Nephron (organoid): ENCODE data around the gene UAP1L1.
"Not testable (repeated sequence)": the region's sequence is repeated elsewhere in the genome, so short reads cannot be mapped to it uniquely, and the experiment has no call there.

Experiments used
- H3K27ac Mint-ChIP-seq, 3 experiments: 2 replicates each; pipeline ENCODE4 v1.8.0; 2020; ENCODE audit warnings: mixed read lengths in 3 of 3, mild to moderate bottlenecking in 2 of 3, moderate library complexity in 1 of 3
- H3K27me3 Mint-ChIP-seq: 2 replicates; pipeline ENCODE4 v1.8.0; 2021; ENCODE audit warnings: low read depth, mild to moderate bottlenecking, moderate library complexity, mixed read lengths
- H3K36me3 Mint-ChIP-seq: 2 replicates; pipeline ENCODE4 v1.8.0; 2020; ENCODE audit warnings: low read depth, mixed read lengths
- H3K4me1 Mint-ChIP-seq: 2 replicates; pipeline ENCODE4 v1.8.0; 2020; ENCODE audit warnings: mixed read lengths
- H3K4me3 Mint-ChIP-seq, 3 experiments: 2 replicates each; pipeline ENCODE4 v1.8.0; 2020; ENCODE audit warnings: mild to moderate bottlenecking in 3 of 3, mixed read lengths in 3 of 3, moderate library complexity in 2 of 3
- H3K9me3 Mint-ChIP-seq: 2 replicates; pipeline ENCODE4 v1.8.0; 2020; ENCODE audit warnings: mixed read lengths
- TF ChIP-seq, protein P1 (sequence below), 3 experiments: fragments of 200-600 bp; sonication (generic); IDR thresholded peaks; one replicate each; pipeline ENCODE4 v1.5.0; 2021; ENCODE audit warnings: antibody characterized with exemption in 3 of 3; ENCODE audit not compliant: unreplicated experiment in 3 of 3

Gene UAP1L1

DNA sequence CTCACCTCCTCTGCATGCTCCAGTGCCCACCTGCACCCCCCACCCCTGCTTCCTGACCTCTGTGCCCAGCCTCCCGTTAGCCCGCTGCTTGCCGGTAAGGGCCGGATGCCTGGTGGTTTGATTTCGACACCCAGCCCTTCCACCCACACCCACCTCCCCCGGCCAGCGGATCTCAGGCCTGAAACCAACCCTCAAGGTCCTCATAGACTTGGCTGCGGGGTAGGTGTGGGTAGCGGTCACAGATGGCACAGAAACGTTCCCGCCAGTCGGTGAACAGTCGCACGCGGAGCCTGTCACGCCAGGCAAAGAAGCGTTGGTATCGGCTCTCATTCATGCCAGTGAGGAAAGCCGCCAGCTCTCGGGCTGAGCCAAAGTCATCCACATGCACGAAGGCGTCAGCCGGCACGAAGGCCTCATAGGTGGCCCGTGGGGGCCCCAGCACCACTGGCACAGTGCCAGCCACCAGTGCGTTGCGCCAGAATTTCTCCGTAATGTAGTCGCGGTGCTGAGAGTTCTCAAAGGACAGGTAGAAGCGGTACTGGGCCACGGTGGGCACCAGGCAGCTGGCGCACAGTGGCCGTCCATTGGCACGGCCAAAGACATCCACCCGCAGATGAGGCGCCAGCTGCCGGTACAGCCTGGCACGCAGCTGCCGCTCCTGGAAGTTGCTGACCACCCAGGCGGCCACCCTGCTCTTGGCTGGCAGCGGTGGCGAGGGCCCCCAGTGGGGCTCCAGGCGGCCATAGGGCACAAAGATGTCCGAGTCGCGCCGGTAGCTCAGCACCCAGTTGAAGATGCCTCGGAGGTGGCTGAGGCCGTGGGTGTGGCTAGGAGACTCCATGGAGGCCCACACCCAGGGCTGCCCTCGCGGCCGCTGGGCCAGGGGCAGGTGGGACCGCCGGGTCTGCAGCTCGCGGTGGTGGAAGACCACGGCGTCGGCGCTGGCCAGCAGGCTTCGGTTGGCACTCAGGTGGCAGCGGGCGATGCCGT, 46.5 kb upstream of the UAP1L1 start:
- Mint-ChIP-seq H3K36me3 (no peaks in the 10 kb centered on the region), H3K4me1 (no peaks in the 10 kb centered on the region), H3K9me3 (no peaks in the 10 kb centered on the region), H3K27me3 (peaks cover 3% of the 10 kb centered on the region), H3K4me3 (peak overlapping the region in 2 of 3 experiments; percentile 28 to 37), H3K27ac (no peak overlapping the region)
- TF ChIP-seq, protein P1, sequence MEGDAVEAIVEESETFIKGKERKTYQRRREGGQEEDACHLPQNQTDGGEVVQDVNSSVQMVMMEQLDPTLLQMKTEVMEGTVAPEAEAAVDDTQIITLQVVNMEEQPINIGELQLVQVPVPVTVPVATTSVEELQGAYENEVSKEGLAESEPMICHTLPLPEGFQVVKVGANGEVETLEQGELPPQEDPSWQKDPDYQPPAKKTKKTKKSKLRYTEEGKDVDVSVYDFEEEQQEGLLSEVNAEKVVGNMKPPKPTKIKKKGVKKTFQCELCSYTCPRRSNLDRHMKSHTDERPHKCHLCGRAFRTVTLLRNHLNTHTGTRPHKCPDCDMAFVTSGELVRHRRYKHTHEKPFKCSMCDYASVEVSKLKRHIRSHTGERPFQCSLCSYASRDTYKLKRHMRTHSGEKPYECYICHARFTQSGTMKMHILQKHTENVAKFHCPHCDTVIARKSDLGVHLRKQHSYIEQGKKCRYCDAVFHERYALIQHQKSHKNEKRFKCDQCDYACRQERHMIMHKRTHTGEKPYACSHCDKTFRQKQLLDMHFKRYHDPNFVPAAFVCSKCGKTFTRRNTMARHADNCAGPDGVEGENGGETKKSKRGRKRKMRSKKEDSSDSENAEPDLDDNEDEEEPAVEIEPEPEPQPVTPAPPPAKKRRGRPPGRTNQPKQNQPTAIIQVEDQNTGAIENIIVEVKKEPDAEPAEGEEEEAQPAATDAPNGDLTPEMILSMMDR (IDR thresholded peaks at IDR 0.05; ENCODE audit: unreplicated experiment in 3 of 3) = no peak

DNA sequence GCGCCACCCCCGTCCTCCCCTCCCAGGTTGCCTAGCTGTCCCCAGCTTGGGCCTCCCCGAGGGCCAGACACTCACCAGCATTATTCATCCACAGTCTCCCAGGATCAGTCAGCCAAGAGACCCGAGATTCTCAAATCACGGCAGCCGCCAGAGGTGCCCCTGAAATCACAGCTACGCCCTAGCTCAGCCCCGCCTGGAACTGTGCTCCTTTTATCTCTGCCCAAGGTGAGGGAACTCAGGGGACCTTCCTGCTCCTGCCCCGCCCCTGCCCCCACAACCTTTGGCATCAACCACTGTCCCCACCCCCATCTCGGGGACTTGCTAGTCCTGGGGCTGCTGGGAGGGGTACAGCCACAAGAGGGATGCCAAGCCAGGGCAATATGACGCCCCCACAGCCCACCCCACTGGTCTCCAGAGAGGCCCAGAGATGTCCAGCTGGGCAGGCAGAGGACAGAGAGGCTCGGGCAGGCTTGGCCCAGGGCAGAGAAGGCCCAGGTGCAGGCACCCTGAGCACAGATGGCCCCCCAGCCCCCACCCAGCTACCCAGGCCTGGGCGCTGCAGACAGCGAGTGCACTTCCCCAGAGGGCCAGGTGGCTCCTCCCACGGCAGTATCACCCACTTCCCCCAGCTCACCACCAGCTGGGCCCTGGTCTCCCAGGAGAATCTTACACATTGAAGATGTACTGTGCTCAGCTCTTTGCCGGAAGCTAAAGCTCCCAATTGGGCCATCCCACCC, 45.2 kb upstream of the UAP1L1 start, which contains the start of gene FUT7:
Gene FUT7 (minus strand): TSS at position 185 of the 737 bp plus-strand sequence. CDS start 97 bp downstream, at position 88.
- H3K9me3 Mint-ChIP-seq = no peaks in the 10 kb centered on the region
- H3K36me3 Mint-ChIP-seq = no peaks in the 10 kb centered on the region
- no peaks in the 10 kb centered on the region for H3K4me1 Mint-ChIP-seq
- no peak within 1 kb of the TSS for H3K4me3 Mint-ChIP-seq
- TF ChIP-seq, protein P1 (IDR thresholded peaks at IDR 0.05; ENCODE audit: unreplicated experiment in 3 of 3) = no peak
- no peak within 1 kb of the TSS for H3K27ac Mint-ChIP-seq
- peaks cover 3% of the 10 kb centered on the region for H3K27me3 Mint-ChIP-seq

DNA sequence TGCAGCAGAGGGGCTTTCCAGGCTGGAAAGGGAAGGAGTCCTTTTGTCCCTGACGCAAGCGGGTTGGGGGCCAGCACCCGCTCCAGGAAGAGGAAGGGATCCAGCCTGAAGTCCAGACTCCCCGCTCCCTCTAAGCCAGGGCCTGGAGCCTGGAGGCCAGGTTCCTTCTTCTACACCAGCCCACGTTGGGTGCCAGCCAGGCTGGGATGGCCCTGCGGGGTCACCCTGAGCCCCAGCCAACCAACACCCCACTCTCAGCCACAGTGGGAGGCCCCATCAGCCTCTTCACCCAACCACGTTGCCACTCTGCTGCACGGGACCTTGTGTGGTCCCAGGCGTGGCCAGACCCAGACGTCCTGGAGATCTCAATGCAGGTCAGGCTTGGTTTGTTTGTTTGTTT, 44.5 kb upstream of the UAP1L1 start:
- H3K4me3 Mint-ChIP-seq = no peak overlapping the region
- no peaks in the 10 kb centered on the region for H3K36me3 Mint-ChIP-seq
- no peaks in the 10 kb centered on the region for H3K9me3 Mint-ChIP-seq
- peaks cover 3% of the 10 kb centered on the region for H3K27me3 Mint-ChIP-seq
- H3K4me1 Mint-ChIP-seq = no peaks in the 10 kb centered on the region
- no peak overlapping the region for H3K27ac Mint-ChIP-seq
- TF ChIP-seq, protein P1 (IDR thresholded peaks at IDR 0.05; ENCODE audit: unreplicated experiment in 3 of 3) = no peak

DNA sequence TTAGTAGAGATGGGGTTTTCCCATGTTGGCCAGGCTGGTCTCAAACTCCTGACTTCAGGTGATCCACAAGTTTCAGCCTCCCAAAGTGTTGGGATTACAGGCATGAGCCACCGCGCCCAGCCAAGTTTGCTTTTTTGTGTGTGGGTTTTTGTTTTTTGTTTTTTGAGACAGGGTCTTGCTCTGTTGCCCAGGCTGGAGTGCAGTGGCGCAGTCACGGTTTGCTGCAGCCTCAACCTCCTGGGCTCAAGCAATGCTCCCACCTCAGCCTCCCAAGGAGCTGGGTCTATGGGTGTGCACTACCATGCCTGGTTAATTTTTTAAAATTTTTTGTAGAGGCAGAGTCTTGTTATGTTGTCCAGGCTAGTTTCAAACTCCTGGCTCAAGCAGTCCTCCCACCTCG, 43.8 kb upstream of the UAP1L1 start:
- H3K27ac Mint-ChIP-seq, H3K36me3 Mint-ChIP-seq, H3K9me3 Mint-ChIP-seq, H3K4me3 Mint-ChIP-seq, H3K27me3 Mint-ChIP-seq, H3K4me1 Mint-ChIP-seq: not testable (repeated sequence)

DNA sequence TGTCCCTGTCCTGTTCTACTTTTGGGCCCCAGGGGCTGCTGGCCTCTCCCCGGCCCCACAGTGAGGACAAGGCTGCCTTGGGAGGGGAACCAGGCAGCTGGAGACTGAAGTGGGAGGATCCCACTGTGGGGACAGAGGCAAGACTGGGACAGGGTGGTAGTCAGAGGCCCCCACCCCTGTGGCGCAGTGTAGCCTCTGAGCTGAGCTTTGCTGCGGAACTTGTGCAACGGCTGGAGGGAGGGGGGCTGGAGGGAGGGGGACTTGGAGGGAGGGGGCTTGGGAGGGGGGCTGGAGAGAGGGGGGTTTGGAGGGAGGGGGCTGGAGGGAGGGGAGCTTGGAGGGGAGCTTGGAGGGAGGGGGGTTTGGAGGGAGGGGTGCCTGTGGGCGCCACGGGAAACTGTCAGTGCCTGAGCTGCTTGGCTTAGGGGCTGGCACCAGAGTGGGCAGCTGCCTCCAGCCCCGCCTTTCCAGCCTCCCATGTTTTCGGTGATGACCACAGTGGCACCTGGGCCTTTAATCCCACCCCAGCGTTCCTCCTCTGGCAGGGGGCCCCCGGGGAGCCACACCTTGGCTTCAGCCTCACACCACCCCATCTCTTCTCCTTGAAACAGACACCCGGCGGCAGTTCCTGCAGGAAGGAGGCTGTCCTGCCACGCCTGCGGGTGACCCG, 43.1 kb upstream of the UAP1L1 start:
- no peaks in the 10 kb centered on the region for H3K9me3 Mint-ChIP-seq
- no peak overlapping the region for H3K4me3 Mint-ChIP-seq
- H3K27me3 Mint-ChIP-seq = peaks cover 3% of the 10 kb centered on the region
- no peaks in the 10 kb centered on the region for H3K4me1 Mint-ChIP-seq
- H3K27ac Mint-ChIP-seq = no peak overlapping the region
- H3K36me3 Mint-ChIP-seq = no peaks in the 10 kb centered on the region
- TF ChIP-seq, protein P1 (IDR thresholded peaks at IDR 0.05; ENCODE audit: unreplicated experiment in 3 of 3) = no peak
